Activated CD8-positive, alpha-beta T cell treated with anti-CD3 and anti-CD28 coated beads for 36 hours (primary cell): ENCODE measurements around the gene RBBP4. TPM values are rescaled to one million over a fixed set of nuclear protein-coding genes. Genes with fewer than 3 reads are reported as not detected.
A peak's percentile ranks its signal among the peaks of the same experiment; 100 is the strongest.

ENCODE experiments used
- ATAC-seq: fragments of 200-7000 bp; cut with Tn5 transposase; one replicate; pipeline ENCODE4 v1.10.0; 2021; ENCODE audit warnings: mild to moderate bottlenecking, moderate library complexity
- CTCF ChIA-PET: fragments of 350-600 bp; sonication (Branson Sonifier 250); formaldehyde crosslinking; loops from one replicate; lab custom pipeline; 2021; ENCODE audit warnings: antibody characterized with exemption; lab: Charles Lee
- POLR2A ChIA-PET: fragments of 350-600 bp; sonication (Branson Sonifier 250); formaldehyde crosslinking; loops from one replicate; lab custom pipeline; 2021; ENCODE audit warnings: antibody characterized with exemption; lab: Charles Lee
- DNase-seq: peaks from one replicate; pipeline ENCODE4 v3.0.0-alpha.2; 2020
- H3K27ac Mint-ChIP-seq: one replicate; pipeline ENCODE4 v1.8.0; 2021; ENCODE audit warnings: mild to moderate bottlenecking, mixed read lengths
- H3K27me3 Mint-ChIP-seq: one replicate; pipeline ENCODE4 v1.8.0; 2021; ENCODE audit warnings: mixed read lengths
- H3K36me3 Mint-ChIP-seq: one replicate; pipeline ENCODE4 v1.8.0; 2021; ENCODE audit warnings: low read depth, mixed read lengths
- H3K4me1 Mint-ChIP-seq: one replicate; pipeline ENCODE4 v1.8.0; 2021; ENCODE audit warnings: low read depth, mixed read lengths
- H3K4me3 Mint-ChIP-seq: one replicate; pipeline ENCODE4 v1.8.0; 2021; ENCODE audit warnings: mild to moderate bottlenecking, moderate library complexity, mixed read lengths
- H3K9me3 Mint-ChIP-seq: one replicate; pipeline ENCODE4 v1.8.0; 2021; ENCODE audit warnings: mixed read lengths
- intact Hi-C: fragments of 100-400 bp; cut with micrococcal nuclease; formaldehyde crosslinking; loops from one replicate; pipeline ENCODE4 v1.10.0; 2022
- total RNA-seq, 2 experiments: library from RNA; stranded (reverse); gene quantifications; one replicate each; pipeline ENCODE4 v1.2.3, GENCODE V29; 2021
- TF ChIP-seq, protein P1 (sequence below): fragments of 200-600 bp; IDR thresholded peaks from one replicate; pipeline ENCODE4 v1.8.0; 2022; ENCODE audit warnings: antibody characterized with exemption, mild to moderate bottlenecking

RBBP4 gene
- total RNA-seq, 2 experiments from 2014 or later = 308 to 318 TPM

DNA sequence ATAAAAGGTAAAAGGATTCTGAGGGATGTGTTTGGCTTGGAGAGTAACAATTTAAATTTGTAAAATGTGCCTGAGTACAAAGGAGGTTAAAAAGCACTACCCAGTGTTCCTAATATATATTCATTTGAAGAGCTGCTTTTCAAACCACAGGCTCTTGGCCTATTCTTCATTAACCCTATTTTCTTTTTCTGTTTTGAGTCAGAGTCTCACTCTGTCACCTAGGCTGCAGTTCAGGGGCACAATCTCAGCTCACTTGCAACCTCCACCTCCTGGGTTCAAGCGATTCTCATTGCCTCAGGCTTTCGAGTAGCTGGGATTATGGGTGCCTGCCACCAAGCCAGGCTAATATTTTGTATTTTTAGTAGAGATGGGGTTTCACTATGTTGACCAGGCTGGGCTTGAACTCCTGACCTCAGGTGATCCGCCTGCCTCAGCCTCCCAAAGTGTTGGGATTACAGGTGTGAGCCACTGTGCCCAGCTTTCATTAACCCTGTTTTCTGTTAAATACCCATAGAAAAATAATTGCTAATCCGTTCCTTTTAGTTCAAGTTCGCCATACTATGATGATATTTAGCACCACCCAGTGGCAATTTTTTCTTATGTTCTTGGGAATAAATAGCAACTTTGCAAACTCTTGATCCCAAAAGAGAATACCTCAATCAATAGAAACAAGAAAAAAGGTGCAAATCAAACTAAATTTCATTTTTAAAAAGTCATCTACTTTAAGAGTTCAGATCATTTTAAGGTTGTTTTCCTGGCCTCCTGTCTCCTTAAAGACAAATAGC is 31.1 kb upstream of the RBBP4 start:
- Mint-ChIP-seq H3K4me3 (no peak overlapping the region), H3K9me3 (peaks cover 3% of the 10 kb centered on the region), H3K36me3 (peaks cover 39% of the 10 kb centered on the region), H3K27ac (peak overlapping the region; percentile 5), H3K27me3 (no peaks in the 10 kb centered on the region), H3K4me1 (peaks cover 26% of the 10 kb centered on the region)
- ChIA-PET POLR2A (interaction anchor here (0.6 to 1.3 kb wide), 3 partner anchors 20 to 139 kb away, joined by 3 read pairs; no protein-coding TSS in a partner anchor), CTCF (interaction anchor here (0.7 to 1.8 kb wide), 5 partner anchors 10 to 219 kb away, joined by 3 to 6 read pairs (median 3); no protein-coding TSS in a partner anchor)
- DNase-seq (peak; percentile 16), ATAC-seq (peak; percentile 35)
- TF ChIP-seq, protein P1, sequence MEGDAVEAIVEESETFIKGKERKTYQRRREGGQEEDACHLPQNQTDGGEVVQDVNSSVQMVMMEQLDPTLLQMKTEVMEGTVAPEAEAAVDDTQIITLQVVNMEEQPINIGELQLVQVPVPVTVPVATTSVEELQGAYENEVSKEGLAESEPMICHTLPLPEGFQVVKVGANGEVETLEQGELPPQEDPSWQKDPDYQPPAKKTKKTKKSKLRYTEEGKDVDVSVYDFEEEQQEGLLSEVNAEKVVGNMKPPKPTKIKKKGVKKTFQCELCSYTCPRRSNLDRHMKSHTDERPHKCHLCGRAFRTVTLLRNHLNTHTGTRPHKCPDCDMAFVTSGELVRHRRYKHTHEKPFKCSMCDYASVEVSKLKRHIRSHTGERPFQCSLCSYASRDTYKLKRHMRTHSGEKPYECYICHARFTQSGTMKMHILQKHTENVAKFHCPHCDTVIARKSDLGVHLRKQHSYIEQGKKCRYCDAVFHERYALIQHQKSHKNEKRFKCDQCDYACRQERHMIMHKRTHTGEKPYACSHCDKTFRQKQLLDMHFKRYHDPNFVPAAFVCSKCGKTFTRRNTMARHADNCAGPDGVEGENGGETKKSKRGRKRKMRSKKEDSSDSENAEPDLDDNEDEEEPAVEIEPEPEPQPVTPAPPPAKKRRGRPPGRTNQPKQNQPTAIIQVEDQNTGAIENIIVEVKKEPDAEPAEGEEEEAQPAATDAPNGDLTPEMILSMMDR = no peak
- intact Hi-C loops = no loop called here

DNA sequence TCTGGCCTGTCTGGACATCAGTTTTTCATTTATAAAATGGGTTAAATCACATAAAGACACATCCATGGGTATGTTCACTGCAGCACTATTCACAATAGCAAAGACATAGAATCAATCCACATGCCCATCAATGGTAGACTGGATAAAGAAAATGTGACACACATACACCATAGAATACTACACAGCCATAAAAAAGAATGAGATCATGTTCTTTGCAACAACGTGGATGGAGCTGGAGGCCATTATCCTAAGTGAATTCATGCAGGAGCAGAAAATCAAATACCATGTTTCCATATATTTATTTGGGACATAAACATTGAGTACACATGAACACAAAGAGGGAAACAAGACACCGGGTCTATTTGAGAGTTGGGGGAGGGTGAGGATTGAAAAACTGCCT is 28.8 kb upstream of the RBBP4 start:
- no peak for DNase-seq
- Mint-ChIP-seq H3K9me3 (peaks cover 3% of the 10 kb centered on the region), H3K27me3 (no peaks in the 10 kb centered on the region), H3K4me3 (no peak overlapping the region), H3K4me1 (peaks cover 32% of the 10 kb centered on the region), H3K27ac (no peak overlapping the region), H3K36me3 (peaks cover 51% of the 10 kb centered on the region)
- CTCF ChIA-PET = no interaction called here
- TF ChIP-seq, protein P1 = no peak
- ATAC-seq = no peak
- POLR2A ChIA-PET = interaction anchor here (1.3 kb wide), 1 partner anchor 29 kb away, joined by 6 read pairs; the partner anchor contains the start of gene RBBP4
- intact Hi-C loops = no loop called here

DNA sequence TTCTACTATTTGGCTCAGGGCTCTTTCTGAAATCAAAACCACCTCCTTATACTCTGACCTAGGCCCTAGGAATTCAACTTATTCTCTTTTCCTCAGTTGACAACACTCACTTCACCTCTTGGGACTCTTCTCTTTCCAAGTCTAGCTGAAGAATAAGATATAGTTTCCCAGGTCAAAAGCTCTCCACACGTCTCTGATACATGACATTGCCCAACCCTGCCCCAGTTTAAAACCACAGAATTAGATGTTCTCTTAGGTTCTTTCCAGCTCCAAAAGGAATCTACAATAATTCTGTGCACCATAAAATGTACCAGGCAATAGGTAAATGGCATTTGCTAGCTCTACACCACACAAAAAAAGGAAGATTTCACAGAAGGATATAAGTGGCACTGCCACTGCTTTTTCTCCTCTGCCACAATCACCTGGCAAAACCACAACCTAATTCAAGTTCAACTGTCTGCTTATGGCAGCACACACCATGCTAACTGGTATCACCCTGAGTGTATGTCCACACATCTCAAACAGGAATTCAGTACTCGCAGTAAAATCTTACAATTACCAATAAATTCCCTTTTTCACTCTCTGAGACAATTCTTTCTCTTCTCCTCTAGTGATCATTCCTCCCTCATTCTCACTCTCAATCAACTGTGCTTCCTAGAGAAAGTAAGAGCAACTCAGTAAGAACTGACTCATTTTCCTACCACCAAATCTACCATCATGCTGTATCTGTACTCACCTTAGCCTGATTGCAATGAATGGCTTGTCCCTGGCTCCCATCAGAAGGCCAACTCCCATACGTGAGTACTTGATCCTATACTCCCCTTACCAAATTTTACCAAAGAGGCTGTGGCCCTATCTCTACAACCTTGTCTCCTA is 28.0 kb upstream of the RBBP4 start:
- H3K27ac Mint-ChIP-seq = peak overlapping the region; percentile 88
- peaks cover 41% of the 10 kb centered on the region for H3K4me1 Mint-ChIP-seq
- H3K27me3 Mint-ChIP-seq = no peaks in the 10 kb centered on the region
- peaks cover 59% of the 10 kb centered on the region for H3K36me3 Mint-ChIP-seq
- CTCF ChIA-PET = interaction anchor here (1.0 to 1.3 kb wide), 2 partner anchors 13 to 17 kb away, joined by 3 read pairs; no protein-coding TSS in a partner anchor
- H3K4me3 Mint-ChIP-seq = no peak overlapping the region
- TF ChIP-seq, protein P1 = no peak
- intact Hi-C loops = no loop called here
- DNase-seq (peak; percentile 14), ATAC-seq (peak; percentile 67)
- POLR2A ChIA-PET = interaction anchor here (1.3 to 1.4 kb wide), 2 partner anchors 11 to 28 kb away, joined by 3 to 6 read pairs; partner anchors contain the start of gene RBBP4
- peaks cover 3% of the 10 kb centered on the region for H3K9me3 Mint-ChIP-seq

DNA sequence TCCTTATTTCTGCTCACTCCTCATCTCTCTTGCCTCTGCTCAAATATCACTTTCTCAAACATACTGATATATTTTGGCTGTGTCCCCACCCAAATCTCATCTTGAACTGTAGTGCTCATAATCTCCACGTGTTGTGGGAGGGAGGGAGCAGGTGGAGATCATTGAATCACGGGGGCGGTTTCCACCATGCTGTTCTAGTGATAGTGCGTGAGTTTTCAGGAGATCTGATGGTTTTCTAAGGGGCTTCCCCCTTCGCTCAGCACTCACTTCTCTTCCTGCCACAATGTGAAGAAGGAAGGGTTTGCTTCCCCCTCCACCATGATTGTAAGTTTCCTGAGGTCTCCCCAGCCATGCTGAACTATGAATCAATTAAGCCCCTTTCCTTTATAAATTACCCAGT is 27.2 kb upstream of the RBBP4 start:
- Mint-ChIP-seq H3K4me3 (no peak overlapping the region), H3K4me1 (peaks cover 41% of the 10 kb centered on the region), H3K27ac (peak overlapping the region; percentile 88), H3K36me3 (peaks cover 59% of the 10 kb centered on the region), H3K27me3 (no peaks in the 10 kb centered on the region), H3K9me3 (peaks cover 3% of the 10 kb centered on the region)
- CTCF ChIA-PET = interaction anchor here (1.0 to 1.3 kb wide), 2 partner anchors 14 to 17 kb away, joined by 3 read pairs; no protein-coding TSS in a partner anchor
- peak; percentile 70 for ATAC-seq
- intact Hi-C loops = no loop called here
- POLR2A ChIA-PET = interaction anchor here (1.4 kb wide), 1 partner anchor 11 kb away, joined by 3 read pairs; no protein-coding TSS in a partner anchor
- peak; percentile 74 for DNase-seq
- TF ChIP-seq, protein P1 = no peak
